SK-N-MC (cell line): ENCODE data around the gene DLGAP4.

Source experiments
- EZH2 ChIP-seq: fragments of 200-600 bp; sonication (generic); IDR thresholded peaks from one replicate; pipeline ENCODE4 v1.6.1; 2017; ENCODE audit warnings: antibody characterized with exemption
- FOXP2 ChIP-seq: optimal IDR thresholded peaks from 2 replicates; pipeline ENCODE3; 2011; ENCODE audit warnings: mild to moderate bottlenecking, moderate library complexity; ENCODE audit not compliant: insufficient read depth; ENCODE audit errors: extremely low read length, control extremely low read depth
- POLR2AphosphoS5 ChIP-seq: IDR thresholded peaks from 2 replicates; pipeline ENCODE4 v1.6.1; 2012; ENCODE audit warnings: mild to moderate bottlenecking, low read depth, low read length, borderline replicate concordance

- no peak for TF ChIP-seq POLR2AphosphoS5
- no peak for TF ChIP-seq EZH2
- TF ChIP-seq FOXP2 = no peak
Measured at GRCh38 chr20:36548006-36548315, 241.8 kb downstream of the DLGAP4 start.
